DMS79 treated with DMSO at 0.1 percent for 48 hours (cell line): Measurements from ENCODE around the gene COX19.
"Not testable (repeated sequence)": the region's sequence is repeated elsewhere in the genome, so short reads cannot be mapped to it uniquely, and the experiment has no call there.

ENCODE experiments used
- DNase-seq: peaks from one replicate; lab custom pipeline; 2025; lab: John Stamatoyannopoulos, UW

COX19 gene

DNA sequence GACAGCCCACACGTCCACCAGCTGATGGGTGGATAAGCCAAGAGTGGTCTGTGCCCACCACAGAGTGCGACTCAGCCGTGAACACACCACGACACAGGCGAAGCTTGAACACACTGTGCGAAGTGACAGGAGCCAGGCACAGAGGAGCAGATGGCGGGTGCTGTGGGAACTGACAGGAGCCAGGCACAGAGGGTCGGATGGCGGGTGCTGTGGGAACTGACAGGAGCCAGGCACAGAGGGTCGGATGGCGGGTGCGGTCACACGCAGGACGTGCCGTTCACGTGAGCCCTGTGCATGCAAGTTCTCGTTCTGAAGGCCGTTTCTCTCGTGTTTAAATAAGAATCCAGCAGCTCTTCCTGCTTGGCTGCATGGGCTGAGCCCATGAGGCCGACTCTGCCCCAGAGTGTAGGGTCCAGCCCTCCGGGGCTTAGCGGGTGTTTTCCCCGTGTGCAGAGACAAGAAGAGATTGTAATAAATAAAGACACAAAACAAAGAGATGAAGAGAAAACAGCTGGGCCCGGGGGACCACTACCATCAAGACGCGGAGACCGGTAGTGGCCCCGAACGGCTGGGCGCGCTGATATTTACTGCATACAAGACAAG is 15.0 kb downstream of the COX19 start:
- no peak for DNase-seq

DNA sequence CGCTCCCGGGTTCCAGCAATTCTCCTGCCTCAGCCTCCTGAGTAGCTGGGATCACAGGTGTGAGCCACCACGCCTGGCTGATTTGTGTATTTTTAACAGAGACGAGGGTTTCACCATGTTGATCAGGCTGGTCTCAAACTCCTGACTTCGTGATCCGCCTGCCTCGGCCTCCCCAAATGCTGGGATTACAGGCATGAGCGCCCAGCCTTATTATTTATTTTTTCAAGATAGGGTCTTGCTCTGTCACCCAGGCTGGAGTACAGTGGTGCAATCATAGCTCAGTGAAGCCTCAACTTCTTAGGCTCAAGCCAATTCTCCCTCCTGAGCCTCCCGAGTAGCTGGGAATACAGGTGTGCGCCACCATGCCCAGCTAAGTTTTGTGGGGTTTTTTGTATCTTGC is 15.6 kb downstream of the COX19 start:
- DNase-seq = not testable (repeated sequence)

DNA sequence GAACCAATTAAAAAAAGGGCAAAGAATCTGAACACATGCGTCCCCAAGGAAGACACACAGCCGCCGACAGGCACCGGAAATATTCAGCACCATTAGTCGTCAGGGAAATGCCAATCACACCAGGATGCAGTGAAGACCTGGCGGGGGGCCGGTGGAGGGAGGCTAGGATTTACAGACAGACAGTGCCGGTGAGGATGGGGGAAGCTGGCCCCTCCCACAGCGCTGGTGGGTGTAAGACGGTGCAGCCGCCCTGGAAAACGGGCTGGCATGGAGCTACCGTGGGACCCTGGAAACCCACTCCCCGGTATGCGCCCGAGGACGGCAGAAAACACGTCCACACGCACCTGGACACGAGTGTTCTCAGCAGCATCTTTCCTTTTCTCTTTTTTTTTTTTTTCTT is 16.1 kb downstream of the COX19 start:
- no peak for DNase-seq

DNA sequence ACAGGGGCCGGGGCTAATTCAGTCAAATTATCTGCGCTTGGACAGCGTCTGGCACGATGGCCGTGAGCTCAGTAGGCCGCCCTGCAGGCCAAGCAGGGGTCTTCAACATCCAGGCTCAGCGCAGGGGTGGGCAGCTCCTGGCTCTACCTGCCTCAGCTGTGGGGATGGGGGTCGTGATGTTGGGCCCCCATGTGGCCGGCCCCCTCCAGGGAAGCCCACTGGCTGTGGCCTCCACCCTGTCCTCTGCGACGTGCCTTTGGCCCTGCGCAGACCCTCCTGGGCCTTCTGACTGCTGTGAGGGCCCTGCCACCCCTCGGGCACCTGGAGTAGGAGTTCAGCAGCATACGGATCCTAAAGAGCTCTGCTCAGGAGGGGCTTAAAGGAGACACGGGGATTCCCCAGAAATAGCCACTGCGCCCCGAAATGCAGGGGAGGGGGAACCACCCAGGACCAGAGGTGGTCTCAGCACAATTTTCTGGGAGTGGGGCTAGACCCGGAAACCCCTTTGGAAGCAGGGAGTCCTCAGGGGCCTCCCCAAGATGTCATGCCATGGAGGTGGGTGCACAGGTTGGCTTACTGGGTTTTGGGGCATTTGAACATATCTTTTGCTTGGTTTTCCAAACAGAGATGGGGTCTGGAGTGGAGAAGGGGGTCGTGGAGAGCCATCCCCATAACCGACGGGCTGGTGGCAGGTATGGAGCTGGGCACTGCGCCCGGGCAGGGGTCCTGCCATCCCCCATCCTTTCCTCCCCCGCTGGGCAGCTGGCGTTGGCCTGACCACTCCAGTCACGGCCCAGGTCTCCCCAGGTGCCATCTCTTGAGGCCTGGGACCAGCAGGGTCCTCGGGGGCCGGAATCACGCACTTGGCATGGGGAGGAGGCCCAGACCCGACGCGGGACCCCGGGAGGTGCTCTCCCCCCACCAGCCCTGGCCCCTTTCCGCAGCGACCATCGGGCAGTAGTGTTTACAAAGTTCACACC is 16.8 kb downstream of the COX19 start:
- no peak for DNase-seq

DNA sequence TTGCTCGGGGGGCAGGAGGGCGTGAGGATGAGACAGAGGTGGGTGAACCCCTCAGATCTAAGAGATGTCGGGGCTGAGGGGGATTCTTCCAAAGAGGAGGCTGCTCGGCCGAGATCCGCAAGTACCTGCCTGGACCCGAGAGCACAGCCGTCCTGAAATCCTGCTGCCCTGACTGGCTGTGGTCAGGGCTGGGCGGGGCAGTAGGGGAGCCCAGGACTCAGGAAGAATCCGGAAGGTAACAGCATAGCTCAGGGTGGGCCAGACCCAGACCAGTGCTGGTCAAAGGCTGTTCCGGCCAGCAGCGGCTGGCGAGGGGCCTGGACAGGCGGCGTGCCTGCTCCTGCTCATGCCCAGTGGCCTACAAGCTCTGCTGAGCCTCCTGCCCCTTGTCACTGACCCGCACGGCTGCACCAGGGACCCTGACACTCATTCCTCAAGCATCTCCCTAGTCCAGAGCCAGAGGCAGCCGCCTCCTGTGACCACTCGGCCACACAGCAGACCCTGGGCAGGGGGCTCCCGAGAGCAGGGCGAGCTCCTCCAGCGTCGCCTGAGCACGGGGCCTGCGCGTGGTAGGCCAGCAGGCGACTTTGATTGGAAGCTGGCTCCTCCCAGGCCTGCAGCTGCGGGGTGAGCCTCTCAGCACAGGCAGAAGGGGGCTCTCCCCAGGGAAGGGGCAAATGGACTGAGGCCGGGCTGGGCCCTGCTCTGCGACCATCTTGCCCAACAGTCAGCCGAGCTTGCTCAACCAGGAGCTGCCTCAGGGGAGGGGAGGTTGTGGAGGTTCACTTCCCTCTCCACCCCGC is 17.7 kb downstream of the COX19 start:
- DNase-seq = no peak

DNA sequence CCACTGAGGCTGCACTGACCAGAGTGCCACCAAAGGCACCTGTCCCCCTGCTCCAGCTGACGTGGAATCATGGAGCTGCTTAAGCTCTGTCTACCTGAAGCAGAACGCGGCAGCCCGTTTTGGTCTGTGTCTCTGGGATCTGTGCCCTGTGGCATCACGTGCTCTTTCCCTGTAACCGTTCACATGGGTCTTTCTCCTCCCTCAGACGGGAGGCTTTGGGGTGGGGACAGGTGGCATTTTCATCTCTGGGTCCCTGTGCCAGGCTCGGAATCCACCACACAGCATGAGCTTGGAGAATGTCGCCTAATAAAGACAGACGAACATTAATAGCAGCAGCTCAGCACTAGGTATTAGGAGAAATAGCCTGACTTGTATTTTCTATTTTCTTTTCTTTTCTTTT is 19.3 kb downstream of the COX19 start:
- DNase-seq = no peak

DNA sequence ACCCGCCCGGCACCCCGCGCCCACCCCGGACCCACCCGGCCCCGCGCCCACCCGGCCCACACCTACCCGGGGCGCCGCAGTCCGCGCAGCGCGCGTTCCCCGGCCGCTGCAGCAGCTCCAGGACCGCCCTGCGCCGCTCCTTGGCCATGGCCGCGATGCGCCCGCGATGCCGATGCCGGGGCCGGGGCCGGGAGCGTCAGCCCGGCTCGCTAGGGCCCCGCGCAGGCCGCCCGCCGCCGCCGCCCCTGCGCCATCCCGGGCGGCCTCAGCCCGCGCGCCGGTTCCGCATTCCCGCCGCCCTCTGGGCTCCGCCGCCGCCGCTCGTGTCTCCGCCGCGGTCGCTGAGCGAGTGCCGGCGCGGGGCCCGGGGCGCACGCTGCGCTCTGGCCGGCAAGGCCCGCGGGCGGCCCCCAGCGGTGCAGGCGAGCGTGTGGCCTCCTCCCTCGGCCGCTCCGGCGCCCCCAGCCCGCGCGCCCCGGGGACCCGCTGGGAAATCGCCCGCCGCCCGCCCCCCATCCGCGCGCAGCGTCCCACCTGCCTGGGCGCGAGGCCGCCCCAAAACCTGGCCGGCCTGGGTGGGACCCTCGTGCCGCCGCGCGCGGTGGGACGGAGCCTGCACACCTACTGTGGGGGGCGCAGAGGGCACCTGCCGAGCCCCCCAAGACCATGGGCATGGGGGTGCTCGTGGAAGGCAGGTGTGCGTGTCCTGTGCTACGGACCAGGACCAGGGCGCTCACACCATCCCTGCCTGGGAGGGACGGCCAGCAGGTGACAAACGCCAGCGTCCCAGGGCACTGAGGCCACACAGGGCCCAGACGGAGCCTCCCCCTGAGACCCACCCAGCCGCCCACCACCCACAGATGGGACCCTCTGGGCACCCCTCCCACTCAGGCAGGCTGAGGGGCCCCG is 20.8 kb downstream of the COX19 start, which contains the start of gene ADAP1:
ADAP1 (minus strand) TSS at position 351 of the 909 bp plus-strand sequence; CDS start at position 148, 203 bp downstream.
- no peak for DNase-seq

DNA sequence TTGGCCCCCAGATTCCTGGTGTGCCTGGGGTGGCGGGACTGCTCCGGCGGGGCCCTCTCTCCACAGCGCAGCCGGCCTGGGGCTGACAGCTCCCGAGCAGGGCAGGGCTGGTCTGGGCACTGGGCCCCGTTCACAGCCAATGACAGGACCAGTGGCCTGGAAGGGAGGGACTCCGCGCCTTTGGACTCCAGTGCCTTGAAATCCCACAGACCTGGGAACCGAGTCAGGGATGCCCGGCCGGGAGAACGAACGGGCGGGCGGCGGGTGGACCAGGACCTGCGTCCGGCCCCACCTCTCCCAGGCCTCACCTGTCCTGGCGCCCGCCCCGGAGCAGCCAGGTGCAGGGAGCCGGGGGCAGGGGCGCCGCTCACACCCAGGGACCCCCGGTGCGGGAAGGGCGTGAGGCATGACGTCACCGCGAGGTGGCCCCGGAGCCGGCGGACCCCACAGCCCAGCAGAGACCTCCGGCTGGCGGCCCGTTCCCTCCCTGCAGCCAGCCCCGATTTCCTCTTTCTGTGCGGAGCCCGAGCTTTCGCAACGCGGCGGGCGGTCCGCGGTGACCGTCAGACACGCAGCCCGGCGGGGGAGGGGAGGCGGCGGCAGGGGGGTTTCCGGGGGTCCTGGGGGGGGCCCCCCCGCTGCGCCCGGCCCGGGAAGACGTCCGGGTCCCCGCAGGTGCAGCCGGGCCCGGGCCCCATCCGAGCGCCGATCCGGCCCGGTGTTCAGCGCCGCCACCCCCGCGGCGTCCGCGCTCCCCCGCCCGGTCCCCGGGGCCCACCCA is 21.6 kb downstream of the COX19 start:
- DNase-seq = no peak

DNA sequence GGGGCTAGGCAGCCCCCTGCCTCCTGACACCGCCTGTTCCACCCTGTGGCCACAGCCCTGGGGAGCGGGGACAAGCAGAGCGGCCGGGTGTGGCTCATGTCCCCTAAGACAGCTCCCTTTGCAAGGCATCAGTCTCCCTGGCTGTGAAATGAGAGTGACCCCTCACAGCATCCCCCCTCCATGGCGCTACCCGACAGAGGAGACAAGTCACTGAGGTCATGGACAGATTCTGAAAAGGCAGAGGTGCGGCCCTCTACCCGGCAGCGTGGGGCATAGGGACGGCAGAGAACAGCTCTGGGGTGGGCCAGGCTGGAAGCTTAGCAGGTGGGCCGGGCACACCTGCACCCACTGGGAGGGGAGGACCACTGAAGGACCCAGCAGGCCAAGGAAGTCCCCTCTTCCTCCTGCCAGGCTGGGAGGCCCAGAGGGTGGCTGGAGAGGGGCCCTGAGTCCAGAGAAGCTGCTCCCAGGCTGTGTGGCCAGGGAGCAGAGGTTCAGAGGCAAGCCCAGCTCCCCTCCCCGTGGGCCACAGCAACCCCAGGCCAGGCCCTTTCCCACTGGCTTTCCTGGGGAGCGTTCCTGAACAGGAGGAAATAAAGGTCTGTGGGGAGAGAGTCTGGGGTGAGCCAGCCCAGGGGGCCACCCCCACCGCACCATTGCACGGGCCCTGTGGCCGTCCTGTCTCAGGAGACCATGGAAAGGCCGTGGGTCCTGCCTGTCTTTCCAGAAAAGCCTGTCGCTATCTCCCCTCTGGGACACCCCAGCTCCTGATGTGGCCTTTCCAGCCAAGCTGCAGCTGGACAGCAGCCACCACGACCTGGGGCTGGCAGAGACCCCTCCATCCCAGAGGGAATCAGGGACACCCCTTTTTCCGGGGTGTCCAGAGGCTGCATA is 22.6 kb downstream of the COX19 start:
- no peak for DNase-seq

DNA sequence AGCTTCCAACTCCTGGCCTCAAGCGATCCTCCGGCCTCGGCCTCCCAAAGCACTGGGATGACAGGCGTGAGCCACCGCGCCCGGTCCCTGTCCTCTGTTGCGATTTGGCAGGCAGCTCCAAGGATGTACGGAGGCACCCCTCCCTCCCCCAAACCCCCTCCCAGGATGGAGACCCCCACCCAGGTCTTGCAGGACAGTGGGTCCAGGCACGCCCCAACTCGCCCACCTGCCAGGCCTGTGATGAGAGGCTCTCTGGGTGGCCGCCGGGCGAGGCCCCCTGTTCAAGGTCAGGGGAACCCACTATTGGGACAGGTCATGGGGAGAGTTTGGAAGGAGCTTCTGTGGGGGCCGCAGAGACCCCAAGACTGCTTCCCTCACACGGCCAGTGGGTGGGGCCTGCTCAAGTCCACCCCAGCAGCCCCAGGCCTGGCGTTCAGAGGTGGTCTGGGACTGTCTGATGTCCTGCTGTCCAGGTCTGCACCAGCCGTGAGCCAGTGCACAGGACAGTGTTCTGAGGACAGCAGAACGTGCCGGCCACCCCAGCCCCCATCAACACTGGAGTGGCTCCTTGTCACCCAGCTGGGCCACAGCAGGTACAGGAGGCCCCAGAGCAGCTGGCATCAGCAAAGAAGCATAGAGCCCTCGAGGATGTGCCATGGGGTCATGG is 23.3 kb downstream of the COX19 start:
- DNase-seq = no peak

DNA sequence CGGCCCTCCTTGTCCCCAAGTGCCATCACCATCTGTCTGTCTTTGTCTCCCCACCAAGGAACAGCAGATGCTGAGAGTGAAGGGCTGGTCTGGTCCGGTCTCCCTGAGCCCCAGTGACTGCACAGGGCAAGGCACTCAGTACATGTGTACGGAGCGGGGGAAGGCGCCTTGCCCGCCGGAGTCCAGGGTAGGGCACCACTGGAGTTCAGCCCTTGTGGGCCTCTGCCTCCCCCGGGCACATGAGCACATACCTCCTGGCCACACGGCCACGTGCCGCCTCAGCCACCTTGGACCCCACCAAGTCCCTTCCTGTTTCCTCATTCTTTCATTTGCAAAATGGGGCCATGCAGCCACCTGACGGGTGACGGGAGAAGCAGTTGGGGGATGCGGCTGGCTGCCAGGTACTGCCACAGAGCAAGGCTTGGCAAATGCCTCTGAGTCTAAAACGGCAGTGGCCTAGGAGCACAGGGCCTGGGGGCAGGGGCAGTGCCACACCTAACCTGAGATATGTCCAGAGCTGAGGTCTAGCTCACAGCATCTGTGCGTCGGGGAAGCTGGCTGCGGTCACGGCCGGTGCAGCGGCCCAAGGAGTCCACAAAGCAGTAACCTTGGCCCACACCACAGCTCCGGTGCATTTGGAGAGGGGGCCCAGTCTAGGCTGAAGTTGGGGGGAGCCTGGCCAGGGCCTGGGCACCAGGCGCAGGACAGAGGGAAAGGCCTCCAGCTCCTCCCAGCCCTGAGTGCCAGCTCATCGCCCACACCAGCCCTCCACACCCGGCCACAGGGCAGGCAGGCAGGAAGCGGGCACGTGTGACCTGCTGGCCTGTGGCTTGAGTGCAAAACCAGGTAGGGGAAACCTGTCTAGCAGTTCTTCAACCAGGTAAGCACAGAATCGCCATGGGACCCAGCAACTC is 26.1 kb downstream of the COX19 start:
- DNase-seq = no peak

DNA sequence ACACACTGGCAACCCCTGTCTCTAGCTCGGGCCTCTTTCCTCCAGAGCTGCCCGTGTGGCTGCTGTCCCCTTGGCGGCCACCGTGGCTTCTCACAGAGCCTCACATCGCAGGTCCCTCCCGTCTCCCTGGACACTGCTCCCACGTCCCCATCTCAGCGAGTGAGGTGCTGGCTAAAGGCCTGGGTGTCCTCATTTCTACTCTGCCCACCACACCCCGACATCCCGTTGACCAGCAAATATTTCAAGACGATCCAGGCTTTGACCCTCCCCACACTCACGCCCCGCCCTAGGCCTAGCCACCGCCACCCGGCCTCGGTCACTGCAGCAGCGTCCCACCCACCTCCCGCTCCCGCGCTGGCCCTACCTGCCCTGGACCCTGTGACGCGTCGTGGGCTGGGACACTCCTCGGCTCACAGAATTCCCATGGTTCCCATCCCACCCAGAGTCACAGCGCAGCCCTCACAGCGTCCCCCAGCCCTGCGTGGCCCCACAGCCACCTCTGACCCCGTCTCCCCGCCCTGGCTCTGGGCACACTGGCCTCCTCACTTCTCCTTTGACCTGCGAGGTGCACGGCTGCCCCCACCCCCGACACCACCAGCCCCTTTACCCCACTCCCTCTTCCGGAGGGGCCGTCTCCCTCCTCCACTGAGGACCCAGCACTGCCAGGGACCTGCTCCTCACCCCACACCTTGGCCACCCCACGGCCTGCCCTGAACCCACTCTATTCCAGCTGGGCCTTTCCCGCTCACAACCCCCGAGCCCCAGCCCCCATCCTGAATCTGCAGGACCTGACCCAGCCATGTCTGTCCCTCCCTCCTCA is 27.7 kb downstream of the COX19 start:
- DNase-seq = no peak

DNA sequence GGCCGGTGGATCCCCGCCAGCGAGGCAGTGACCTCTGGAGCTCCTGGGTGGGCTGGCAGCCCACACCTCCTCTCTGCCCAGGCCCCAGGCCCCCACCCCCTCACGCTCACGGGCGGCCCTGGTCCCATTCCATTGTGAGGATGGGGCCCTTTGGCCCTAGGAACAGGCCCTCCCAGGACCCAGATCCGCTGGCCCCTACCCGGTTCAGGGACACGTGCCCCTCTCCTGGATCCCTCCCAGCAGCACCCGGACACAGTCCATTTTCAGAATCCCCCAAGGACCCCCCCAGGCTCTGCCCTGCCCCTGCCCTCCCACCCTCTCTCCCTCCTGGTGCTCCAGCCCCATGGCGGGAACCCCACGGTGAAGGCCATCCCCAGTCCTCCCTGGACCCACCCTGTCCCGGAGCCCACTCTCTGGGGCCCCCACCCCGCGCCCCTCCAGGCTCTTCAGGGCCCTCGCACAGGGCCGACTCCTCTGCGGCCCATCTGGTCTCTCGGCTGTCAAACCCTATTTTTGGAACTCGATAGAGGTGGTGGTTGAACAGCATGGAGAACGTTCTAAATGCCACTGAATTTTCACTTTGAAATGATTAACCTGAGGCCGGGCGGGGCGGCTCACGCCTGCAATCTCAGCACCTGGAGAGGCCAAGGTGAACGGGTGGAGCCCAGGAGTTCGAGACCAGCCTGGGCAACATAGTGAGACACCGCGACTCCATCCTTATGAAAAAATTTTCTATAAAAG is 28.9 kb downstream of the COX19 start:
- DNase-seq = no peak

DNA sequence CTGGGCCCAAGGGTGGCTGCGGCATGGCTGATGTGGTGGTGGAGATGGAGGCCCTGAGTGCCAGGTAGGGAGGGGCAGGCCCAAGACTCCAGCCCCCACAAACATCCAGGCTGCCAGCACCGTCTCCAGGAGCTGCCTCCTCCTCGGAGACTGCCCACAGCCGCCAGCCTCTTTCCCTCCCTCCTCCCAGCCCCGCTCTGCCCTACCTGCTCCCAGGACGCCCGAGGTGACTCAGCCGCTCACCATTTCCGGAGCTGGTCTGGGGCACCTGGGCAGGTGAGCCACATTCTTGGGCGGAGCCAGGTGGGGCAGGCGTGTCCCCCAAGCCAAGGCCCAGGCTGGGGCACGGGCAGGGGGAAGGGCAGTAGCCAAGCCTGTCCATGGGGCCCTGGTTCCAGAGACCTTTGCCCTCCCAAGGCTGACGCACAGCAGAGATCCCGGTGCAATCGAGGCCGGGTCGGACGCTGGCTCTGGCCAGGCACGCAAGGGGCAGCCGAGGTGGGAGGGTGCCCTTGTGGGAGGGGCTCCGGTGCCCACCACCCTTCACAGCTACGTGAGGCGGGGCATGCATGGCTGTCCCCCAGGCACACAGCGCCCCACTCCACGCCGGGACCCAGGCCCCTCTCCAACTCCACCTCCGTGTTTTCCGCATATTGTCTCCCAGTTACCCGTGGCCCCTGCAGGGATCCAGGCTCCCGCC is 29.6 kb downstream of the COX19 start:
- DNase-seq = peak; percentile 71

DNA sequence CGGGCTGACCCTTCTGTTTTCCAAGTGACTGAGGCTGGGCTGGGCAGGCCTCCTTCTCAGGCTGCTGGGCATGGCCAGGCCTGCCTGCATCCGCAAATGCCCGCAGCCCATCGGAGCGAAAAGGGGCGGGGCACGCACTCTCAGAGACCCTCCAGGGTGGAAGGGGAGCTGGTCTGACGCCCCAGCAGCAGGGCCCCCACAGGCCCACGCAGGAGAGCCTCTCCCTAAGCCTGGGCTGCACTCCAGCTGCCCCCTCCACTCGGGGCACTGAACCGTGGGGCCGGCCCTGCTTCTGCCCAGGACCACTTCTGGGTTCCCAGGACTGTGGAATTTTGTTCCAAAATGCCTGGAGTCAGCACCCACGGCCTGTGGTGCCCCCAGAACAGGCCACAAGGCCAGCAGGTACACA is 30.2 kb downstream of the COX19 start:
- DNase-seq = peak; percentile 44

DNA sequence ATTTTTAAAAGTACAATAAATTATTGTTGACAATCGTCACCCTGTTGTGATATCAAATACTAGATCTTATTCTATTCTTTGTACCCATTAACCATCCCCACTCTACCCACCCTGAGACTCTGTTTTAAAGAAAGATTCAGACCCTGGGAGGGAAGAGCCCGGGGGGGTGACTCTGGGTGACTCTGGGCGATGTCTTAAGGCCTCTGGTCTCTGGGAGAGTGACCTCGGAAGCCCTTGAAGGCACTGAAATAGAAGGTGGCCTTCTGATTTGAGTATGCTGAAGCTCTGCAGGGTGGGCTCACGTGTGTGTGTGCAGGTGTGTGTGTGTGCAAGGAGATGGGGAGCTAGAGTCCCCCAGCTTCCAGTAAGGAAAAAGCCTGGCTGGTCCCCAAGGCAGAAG is 30.6 kb downstream of the COX19 start:
- no peak for DNase-seq
